ENCODE data around the gene ISG20.

Gene ISG20

DNA sequence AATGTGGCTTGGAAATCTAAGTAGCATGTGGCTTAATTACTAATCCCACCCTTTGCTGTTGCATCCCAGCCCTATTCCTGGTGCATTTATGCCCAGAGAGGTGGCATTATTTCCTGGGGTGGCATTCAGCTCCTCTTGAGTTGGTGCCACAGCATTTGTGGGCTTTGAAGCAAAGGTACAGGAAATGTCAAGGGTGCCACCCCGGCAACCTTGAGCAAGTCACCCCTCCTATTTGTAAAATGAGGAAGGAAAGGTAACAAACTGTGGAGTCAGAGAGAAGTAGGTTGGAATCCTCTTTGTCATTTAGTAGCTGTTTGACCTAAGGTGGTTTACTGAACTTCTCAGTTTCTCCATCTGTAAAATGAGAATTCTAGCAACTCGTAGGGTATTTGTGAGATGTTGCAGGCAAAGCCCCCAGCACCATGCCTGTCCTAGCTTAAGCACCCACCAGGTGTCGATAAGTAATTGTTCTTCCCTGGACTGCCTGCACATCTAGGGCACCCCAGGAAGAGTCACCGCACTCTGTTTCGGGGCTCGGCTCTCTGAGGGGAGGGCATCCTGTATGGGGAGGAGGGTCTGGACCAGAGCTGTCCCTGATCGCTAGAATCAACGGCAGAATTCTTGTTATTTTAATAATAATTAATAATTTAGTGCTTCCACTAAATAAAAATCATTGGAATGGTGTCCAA is 17.1 kb downstream of the ISG20 start:
- no peak for DNase-seq

DNA sequence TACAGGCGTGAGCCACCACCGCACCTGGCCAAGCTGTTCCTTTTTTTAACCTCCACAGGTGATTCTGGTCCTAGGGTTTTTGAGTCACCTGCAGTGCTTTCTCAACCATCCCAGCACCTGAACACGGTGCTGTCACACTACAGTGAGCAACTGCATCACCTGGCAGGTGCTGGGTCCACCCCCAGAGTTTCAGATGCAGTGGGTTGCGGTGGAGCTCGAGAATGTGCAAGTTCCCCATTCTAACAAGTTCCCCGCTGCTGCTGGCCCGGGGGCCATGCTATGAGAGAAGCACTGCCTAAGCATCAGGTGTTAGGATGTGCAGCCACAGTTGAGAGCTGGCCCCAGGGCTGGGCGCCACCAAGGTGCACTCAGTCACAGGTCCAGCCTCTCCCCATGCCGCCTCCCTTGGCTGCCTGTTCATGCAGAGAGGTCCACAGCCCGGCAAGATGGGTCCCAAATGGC is 18.0 kb downstream of the ISG20 start:
- DNase-seq = no peak

DNA sequence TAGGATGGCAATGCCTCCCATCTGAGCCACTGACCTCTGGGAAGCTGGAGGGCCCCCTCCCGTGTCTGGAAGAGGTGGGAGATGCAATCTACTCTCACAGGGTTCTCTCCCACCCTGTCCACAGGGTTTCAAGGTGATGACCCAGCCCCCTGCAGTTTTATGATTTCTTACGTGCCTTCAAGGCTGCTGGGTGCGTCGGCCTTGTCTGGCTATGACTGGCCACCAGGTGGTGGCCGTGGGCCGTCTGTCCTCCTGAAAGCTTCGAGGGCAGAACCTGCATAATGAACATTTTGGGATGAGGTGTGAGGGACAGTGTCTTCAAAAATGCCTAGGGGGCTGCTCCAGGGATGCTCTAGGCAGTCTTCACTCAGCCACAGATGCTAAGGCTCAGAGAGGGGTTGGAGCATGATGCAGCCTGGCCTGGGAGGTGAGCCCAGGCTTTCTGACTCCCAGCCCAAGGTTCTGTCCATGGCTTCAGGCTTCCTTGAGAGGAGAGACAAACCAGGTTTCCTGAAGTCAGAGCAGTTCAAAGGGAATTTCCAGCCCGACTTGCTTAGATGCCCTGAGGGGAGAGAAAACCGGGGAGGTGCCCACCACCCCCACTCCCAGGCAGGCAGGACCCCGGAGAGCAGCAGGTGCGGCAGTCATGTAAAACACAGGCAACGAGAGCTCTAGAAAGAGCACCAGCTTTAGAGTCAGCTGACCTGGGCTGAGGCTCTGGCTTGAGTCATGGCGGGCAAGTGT is 18.7 kb downstream of the ISG20 start:
- DNase-seq = peak; percentile 73

- no peak for DNase-seq
Observed at GRCh38 chr15:88658070-88658965, 19.5 kb downstream of the ISG20 start.

DNA sequence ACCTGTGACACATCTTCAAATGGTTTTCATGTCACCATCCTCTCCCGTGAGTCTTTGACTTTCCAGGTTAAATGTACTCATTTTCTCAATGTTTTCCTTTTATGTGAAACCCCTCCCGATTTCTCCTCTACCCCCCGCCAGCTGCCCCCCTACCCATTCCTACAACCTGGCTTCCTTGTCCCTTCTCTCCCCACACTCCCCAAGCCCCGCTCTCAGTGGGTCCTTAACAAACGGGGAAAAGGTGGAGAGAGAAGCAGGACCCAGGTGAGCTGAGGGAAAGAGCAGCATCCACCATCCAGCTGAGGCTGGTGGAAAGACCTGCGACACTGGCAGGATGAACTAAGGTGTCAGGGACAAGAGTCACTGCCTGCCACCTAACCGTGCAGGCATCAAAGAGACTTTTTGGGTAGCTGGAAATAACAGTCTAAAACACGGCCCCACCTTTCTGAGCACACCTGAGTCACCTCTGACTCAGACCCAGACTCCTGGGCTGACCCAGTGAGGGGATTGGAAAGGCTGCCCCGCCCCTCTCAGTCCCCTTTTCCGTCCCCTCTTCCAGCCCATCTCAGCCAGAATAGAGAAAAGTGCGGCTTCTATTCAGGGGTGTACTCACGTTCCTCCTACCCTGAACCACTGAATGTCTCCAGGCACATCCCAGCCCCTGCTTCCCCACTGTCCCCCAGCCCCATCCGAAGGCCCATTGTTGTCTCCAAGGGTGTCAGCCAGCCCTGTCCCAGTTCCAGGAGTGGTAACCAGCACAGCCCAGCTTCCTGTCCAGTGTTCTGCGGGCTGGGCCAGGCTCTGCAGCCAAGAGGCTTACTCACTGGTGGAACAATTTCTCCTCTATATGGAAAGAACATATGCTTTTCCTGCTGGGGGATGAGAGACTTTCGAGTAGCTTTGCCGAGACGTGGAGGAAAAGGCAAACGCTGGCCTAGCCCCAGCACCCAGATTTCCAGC is 20.4 kb downstream of the ISG20 start:
- peak; percentile 88 for DNase-seq

DNA sequence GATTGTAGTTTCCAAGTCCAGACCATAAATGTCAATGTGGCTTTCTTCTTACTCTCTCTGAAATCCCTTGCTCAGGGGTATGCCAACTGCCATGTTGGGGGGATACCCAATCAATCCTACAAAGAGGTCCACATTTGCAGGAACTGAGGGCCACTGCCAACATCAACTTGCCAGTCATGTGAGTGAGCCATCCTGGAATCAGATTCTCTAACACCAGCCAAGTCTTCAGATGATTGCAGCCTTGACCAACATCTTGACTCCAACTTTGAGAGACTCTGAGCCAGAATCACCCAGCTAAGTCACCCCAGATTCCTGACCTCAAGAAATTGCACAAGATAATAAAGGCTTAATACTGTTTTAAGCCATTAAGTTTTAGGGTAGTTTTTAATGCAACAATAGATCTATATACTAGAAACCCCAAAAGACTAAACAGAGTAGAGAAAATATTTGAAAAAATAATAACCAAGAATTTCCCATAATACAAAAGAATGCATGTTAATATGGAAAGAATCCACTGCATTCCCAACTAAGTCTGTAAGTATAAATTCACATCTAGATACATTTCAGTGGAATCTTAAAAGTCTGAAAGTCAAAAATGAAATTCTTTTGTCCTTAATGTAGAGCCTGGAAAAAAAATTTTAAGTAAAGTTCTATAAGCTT is 22.4 kb downstream of the ISG20 start:
- no peak for DNase-seq

GRCh38 chr15:88661761-88662556 is 23.1 kb downstream of the ISG20 start:
- no peak for DNase-seq

DNA sequence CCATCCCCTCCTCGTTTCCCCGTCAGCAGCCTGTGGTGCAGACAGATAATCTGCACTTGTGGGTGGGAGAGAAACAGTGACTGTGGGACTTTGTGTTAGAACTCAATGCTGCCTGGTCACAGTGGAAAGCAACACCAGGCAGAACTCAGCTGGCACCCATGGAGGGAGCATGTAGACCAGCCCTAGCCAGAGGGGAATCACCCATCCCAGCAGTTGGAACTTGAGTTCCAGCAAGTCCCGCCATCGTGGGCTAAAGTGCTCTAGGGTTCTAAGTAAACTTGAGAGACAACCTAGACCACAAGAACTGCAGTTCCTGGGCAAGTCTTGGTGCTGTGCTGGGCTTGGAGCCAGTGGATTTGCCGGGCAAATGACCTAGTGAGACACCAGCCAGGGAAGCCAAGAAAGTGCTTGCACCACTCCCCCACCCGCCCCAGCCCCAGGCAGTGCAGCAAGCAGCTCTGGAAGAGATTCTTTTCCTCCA is 24.4 kb downstream of the ISG20 start:
- no peak for DNase-seq

GRCh38 chr15:88664151-88664778 is 25.4 kb downstream of the ISG20 start:
- DNase-seq = no peak

DNA sequence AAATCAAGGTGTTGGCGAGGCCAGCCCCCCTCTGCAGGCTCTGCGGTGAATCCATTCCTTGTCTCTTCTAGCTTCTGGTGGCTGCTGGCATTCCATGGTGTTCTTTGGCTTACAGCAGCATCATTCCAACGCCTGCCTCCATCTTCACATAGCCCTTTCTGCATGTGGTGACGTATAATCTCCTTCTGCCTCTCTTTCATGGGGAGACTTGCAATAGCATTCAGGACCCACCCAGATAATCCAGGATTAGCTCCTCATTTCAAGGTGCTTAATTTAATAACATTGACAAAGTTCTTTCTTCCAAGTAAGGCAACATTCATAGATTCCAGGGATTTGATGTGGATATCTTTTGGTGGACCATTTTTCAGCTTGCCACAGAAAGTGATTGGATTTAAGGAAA is 35.8 kb downstream of the ISG20 start:
- no peak for DNase-seq

DNA sequence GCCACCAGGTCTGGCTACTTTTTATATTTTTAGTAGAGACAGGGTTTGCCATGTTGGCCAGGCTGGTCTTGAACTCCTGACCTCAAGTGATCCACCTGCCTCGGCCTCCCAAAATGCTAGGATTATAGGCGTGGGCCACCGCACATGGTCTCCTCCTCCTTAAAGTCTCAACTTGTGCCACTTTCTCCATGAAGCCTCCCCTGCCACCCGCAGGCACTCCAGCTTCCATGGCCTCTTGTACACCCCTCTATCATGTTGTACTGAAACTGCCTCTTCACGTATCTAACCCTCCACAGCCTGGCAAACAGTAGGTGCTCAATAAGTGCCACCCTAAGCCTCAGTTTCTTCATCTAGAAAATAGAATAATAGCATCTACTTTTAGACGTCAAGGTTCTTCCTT is 39.9 kb downstream of the ISG20 start:
- DNase-seq = no peak

- DNase-seq = peak; percentile 71
Observed at GRCh38 chr15:88680241-88681001, 41.6 kb downstream of the ISG20 start.

DNA sequence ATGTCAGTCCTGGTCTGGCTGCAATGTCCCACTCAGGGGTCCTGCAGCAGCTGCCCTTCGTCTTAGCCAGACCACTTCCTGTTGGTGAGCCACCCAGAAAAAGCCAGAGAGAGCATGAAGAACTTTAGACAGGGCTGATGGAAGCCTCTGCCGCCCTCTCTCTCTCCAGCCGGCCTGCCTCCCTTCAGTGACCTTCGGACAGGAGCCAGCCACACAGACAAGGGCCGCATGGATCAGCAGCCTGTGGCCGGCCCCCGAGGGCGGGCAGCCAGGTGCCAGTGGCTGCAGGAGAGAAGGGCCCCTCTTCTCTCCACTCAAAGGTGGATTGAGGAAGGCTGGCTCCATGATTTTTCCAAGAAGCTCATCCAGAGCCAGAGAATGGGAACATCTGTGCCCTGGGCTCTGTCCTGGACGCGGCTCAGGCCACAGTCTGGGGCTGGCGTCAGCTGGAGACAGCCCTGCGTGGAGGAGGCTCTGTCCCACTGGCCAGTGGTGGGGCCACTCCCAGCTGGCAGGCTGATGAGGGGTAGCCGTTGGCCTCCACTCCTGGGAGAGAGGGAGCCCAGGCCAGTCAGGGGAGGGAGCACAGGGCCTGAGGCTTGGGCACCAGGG is 42.9 kb downstream of the ISG20 start:
- DNase-seq = peak; percentile 78

DNA sequence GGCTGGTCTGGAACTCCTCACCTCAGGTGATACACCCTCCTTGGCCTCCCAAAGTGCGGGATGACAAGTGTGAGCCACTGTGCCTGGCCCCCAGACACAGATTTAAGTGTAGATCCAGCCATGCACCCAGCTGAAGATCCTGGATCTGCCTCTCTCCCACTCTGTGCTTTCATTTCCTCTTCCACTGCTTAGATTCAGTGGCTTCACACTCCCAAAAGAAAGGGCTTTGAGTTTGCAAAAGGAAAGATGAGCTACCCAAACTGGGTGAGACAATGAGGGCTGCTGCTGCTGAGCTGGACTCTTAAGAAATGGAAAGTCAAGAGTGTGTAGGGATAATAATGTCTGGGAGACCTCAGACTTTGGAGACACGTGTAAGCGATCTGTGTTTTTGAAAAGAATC is 45.5 kb downstream of the ISG20 start:
- DNase-seq = no peak

DNA sequence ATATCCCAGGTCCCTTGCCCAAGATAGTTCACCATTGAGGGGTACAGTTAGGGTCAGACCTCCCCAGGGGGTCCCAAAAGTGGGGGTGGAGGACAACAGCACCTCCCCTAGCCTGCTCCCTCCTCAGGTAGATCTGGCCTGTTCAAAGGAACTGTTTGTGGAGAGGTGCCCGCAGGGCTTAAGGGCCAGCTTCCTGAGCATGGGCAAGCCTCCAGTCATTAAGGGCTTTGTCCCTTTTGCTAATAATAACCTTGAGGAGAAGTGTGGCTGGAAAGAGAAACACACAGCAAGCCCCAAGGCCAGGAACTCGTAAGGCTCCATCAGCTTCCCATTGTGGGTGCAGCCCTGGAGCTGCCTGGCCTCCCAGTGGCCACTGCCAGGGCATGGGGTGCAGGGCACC is 47.4 kb downstream of the ISG20 start:
- DNase-seq = no peak

GRCh38 chr15:88688394-88688933 is 49.6 kb downstream of the ISG20 start:
- no peak for DNase-seq

- DNase-seq = no peak
Observed at GRCh38 chr15:88690331-88690730, 51.5 kb downstream of the ISG20 start.

- DNase-seq = no peak
Observed at GRCh38 chr15:88693191-88693590, 54.4 kb downstream of the ISG20 start.

GRCh38 chr15:88695101-88695500 is 56.3 kb downstream of the ISG20 start:
- peak; percentile 78 for DNase-seq

Measured in left hindlimb (tissue), 1 donor.